ENCODE measurements around the gene ANKRD63.
A peak's percentile ranks its signal among the peaks of the same experiment; 100 is the strongest.

ANKRD63 gene

GRCh38 chr15:40295877-40296560 is 13.2 kb upstream of the ANKRD63 start:
- no peak for DNase-seq (ENCODE audit: low read depth)

- no peak for DNase-seq (ENCODE audit: low read depth)
Measured at GRCh38 chr15:40295297-40295696, 12.4 kb upstream of the ANKRD63 start.

DNA sequence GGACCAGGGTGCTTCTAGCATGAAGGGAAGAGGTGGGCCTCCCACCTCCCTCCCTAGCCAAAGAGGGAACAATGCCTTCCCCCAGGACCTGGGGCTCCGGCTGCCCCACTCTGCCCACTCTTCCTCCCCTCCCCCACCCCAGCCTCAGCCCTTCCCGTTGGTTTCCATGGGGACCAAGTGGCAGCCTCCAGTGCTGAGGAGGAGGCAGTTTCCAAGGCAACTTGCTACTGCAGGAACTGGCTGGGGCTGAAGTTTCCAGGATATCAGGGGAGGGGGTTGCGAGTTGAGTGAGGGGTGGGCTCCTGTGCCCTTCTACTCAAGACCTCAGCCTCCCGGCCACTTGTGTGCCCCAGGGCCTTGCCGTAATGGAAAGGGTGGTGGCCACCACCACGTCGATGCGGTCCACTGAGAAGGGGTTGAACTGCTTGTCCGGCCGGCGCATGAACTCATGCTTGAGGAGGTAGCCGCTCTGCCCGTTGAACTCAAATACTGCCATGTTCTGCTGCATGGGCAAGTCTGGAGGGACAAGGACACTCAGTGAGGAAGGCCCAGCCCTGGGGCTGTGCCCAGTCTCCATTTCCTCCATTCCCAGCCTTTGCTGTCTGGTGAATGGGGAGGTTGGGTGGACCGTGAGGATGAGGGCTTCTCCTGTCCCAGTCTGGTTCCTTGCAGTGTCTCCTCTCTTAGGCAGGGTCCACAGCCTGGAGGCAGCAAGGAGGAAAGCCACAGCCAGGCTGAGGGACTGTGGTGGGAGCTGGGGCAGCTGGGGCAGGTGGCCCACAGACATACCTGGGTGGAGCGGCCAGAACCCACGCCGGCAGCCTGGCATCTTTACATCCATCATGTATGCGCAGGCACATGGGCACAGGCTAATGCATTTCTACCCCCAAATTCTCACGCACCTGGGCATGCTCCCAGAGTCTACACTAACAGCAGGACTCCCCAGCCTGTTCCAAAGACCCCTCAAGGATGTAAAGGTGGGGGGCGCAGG is 11.3 kb upstream of the ANKRD63 start:
- DNase-seq (ENCODE audit: low read depth), result no peak

- DNase-seq (ENCODE audit: low read depth), result no peak
Measured at GRCh38 chr15:40293006-40293405, 10.1 kb upstream of the ANKRD63 start.

GRCh38 chr15:40292246-40292645 is 9.4 kb upstream of the ANKRD63 start:
- no peak for DNase-seq (ENCODE audit: low read depth)

GRCh38 chr15:40290918-40291574 is 8.2 kb upstream of the ANKRD63 start:
- peak; percentile 75 for DNase-seq (ENCODE audit: low read depth)

- DNase-seq (ENCODE audit: low read depth), result no peak
Measured at GRCh38 chr15:40290545-40290917, 7.7 kb upstream of the ANKRD63 start.

GRCh38 chr15:40289140-40289775 is 6.4 kb upstream of the ANKRD63 start:
- DNase-seq (ENCODE audit: low read depth), result no peak

DNA sequence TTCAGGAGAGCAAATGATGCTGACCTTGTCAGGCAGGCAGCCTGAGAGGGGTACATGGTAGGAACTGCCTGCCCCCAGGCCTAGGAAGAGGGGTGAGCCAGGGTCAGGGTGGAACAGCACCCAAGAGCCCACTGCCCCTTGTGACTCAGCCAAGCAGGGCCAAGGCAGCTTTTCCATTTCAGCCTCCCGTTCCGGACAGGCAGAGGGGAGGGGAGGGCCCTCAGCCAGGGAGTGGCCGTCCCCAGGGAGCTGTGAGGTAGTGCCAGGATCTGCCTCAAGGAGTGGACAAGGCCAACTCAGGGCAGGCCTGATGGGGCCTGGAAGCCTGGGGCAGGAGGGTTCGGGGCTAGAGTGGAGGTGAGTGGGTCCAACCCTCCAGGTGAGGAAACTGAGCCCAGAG is 5.1 kb upstream of the ANKRD63 start:
- DNase-seq (ENCODE audit: low read depth), result no peak

- no peak for DNase-seq (ENCODE audit: low read depth)
Measured at GRCh38 chr15:40287505-40287904, 4.6 kb upstream of the ANKRD63 start.

DNA sequence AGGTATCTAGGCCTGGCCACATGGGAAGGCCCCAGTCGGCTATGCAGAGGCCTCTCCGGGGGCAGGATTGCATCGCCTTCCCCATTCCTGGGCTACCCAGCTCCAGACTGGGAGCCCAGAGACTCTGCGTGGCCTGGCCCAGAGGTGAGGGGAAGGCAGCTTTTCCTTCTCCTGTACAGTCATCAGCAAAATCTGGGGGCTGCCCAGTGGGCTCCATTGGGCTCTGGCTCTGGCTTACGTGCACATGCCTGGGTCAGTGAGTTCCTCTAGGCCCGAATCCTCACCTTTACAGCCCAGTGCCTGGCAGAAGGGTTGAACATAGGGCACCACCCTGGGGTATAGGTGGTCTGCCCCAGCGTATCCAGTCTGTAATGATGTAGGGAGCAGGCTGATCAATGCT is 3.9 kb upstream of the ANKRD63 start:
- no peak for DNase-seq (ENCODE audit: low read depth)

DNA sequence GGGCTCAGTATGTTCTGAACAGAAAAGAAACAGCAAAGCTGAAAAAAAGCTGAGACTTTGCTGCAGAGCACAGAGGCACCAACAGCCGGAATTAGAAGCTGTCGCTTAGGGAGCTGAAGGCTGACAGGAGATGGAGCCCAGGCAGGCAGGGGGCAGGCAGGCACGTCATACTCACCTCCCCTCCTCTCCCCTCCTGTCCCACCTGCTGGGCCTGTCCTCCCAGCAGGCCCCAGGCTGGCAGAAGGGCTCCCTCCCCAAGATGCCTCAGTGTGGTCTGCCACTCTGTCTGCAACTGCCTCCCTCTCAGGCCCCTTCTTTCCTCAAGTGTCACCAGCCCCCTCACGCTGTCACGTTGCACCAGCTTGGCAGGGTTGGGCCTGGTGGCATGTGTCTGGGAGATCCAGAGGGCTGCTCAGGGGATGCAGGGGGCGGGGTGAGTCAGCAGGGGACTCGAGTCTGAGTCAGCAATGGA is 3.2 kb upstream of the ANKRD63 start:
- no peak for DNase-seq (ENCODE audit: low read depth)

DNA sequence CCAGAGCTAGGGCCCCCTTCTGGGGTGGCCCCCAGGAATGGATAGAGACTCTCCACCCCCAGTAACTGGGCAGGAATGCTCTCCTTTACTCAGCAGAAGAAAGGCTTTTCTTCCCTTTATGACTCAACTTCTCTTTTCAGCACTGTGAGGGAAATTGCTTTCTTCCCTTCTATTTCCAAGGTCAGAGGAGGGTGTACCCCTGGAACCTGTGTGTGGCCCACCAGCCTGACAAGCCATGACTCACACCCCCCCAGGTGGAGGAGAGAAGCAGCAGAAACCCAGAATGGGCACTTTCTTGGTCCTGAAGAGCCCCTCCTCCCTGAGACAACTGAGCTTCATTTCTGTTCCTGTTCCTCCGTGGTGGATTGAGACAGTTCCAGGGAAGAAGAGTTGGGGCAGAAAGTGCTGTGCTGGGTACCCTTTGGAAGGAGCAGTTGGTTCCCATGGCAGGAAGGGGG is 2.7 kb upstream of the ANKRD63 start:
- no peak for DNase-seq (ENCODE audit: low read depth)

- no peak for DNase-seq (ENCODE audit: low read depth)
Measured at GRCh38 chr15:40285151-40285550, 2.3 kb upstream of the ANKRD63 start.

DNA sequence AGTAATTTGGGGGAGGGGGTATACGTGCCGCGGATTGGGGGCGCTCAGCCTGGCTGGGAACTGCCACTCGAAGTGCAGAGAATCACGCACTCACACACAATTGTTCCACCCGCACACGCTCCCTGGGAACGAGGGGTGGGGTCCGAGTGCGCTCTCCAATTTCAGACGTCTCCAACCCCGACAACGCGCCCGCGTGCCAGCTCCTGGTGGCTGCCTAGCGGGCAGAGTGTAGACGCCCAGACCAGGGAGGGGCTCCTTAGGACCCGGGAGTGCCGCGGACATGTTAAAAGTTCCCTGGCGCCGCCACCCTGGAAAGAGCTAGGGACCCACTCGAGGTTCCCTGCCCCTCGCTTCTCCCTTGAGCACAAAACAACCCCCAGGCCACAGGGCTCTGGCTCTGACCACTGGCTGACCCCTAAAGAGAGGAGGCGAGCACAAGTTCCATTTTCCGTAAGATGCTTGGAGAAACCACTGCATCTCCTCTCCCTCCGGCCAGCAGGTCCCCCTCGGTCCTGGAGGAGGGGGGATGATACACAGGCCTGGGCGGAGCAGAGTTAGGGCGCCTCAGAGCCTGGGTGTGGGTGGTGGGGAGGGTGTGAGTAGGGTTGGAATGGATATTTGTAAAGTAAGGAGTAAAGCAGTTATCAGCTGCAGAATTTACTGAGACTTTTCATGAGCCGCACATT is 894 bp upstream of the ANKRD63 start:
- no peak for DNase-seq (ENCODE audit: low read depth)

DNA sequence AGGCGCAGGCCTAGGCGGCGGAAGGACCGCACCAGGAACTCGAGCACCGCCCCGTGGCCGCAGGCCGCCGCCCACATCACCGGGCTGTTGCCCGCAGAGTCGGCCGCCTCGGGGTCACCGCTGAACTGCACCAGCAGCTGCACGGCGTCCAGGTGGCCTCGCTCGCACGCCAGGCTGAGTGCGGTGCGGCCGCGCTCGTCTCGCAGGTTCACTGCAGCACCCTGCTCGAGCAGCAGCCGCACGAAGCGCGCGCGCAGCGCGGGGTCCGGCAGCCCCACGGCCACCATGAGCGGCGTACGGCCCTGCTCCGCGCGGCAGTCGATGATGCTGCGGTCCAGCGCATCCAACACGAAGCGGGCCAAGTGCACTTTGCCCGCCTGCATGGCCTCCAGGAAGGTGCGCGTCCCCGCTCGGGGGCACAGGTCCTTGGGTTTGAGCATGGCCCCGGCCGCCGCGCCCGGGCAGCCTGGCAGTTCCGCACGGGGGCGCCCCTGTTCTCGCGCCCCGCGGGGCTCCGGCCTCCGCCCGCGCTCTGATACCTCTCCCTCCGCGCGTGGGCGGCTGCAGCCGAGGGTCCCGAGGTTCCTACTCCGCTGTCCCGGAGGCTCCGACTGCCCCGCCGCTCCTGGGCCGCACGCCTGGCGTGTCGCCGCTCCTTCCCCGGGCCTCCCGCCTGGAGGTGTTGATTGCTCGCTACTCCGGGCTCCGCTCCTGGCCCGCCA is 556 bp downstream of the ANKRD63 start:
- peak; percentile 12 for DNase-seq (ENCODE audit: low read depth)

- DNase-seq (ENCODE audit: low read depth), result no peak
Measured at GRCh38 chr15:40281801-40282146, 1.1 kb downstream of the ANKRD63 start.

DNA sequence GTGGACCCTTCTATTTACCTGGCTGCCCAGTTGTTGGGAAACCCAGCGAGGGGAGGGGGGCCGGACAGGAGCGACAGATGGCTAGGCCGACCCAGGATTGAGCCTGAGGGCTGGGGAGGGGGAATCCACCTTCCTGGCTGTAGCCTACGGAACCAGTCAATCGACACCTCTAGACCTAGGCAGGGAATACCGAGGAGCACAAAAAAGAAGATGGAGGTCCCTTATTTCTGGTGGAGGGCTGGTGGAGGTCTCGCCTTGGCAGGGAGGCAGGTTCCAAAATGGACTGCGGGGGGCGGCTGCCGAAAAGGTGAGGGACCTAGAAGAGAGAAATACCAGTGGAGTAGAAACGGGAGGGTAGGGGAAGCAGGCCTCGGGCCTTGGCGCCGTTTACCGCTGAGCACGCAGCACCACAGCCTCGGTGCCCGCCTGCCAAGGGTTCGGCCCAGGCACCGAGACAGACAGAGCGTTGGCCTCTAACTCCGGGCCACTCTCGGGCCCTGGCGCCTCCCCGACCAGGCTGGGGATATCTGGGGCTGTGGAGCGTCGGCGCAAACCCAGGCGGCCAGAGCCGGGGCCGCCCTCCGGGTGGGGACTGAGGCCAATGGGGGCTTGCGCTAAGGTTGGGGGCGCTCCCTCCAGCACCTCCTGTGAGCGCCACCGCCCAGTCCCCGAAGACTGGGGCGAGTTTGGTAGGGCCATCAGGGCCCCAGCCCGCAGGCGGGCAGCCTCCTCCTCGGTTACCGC is 1.6 kb downstream of the ANKRD63 start:
- no peak for DNase-seq (ENCODE audit: low read depth)

- no peak for DNase-seq (ENCODE audit: low read depth)
Measured at GRCh38 chr15:40280260-40281056, 2.4 kb downstream of the ANKRD63 start.

Measured in iris pigment epithelial cell (primary cell).